WTC11 (cell line): Measurements from ENCODE around the gene HNRNPLL.

Experiments
- CBFB ChIP-seq: sonication (generic); formaldehyde crosslinking; IDR thresholded peaks from 2 replicates; pipeline ENCODE4 v1.8.1; 2022; ENCODE audit warnings: mild to moderate bottlenecking, low read depth, missing genetic modification reagents
- JAZF1 ChIP-seq: fragments of 250-450 bp; sonication (Bioruptor Pico); IDR thresholded peaks from 2 replicates; pipeline ENCODE4 v1.9.0; 2021; ENCODE audit warnings: moderate library complexity, mild to moderate bottlenecking, inconsistent platforms
- MXD4 ChIP-seq: fragments of 250-450 bp; sonication (Bioruptor Pico); IDR thresholded peaks from 2 replicates; pipeline ENCODE4 v1.8.0; 2021; ENCODE audit warnings: mild to moderate bottlenecking, moderate library complexity, borderline replicate concordance
- ZNF263 ChIP-seq: sonication (generic); formaldehyde crosslinking; IDR thresholded peaks from 2 replicates; pipeline ENCODE4 v1.8.1; 2022; ENCODE audit warnings: low read depth, mild to moderate bottlenecking, moderate library complexity, missing genetic modification reagents
- TF ChIP-seq, protein P1 (sequence below): fragments of 200-600 bp; IDR thresholded peaks from 2 replicates; pipeline ENCODE4 v1.8.0; 2022; ENCODE audit warnings: antibody characterized with exemption
- TF ChIP-seq, protein P2 (sequence below): sonication (generic); formaldehyde crosslinking; IDR thresholded peaks from 2 replicates; pipeline ENCODE4 v1.8.1; 2023; ENCODE audit warnings: mild to moderate bottlenecking, missing genetic modification reagents, moderate library complexity
- TF ChIP-seq, protein P3 (sequence below): sonication (generic); formaldehyde crosslinking; IDR thresholded peaks from 2 replicates; pipeline ENCODE4 v1.8.0; 2022; ENCODE audit warnings: mild to moderate bottlenecking, missing genetic modification reagents
- TF ChIP-seq, protein P4 (sequence below): sonication (generic); formaldehyde crosslinking; IDR thresholded peaks from 2 replicates; pipeline ENCODE4 v1.8.1; 2023; ENCODE audit warnings: mild to moderate bottlenecking, moderate library complexity, missing genetic modification reagents
- TF ChIP-seq, protein P5 (sequence below): sonication (generic); formaldehyde crosslinking; IDR thresholded peaks from 2 replicates; pipeline ENCODE4 v1.8.0; 2022; ENCODE audit warnings: mild to moderate bottlenecking, missing genetic modification reagents

DNA sequence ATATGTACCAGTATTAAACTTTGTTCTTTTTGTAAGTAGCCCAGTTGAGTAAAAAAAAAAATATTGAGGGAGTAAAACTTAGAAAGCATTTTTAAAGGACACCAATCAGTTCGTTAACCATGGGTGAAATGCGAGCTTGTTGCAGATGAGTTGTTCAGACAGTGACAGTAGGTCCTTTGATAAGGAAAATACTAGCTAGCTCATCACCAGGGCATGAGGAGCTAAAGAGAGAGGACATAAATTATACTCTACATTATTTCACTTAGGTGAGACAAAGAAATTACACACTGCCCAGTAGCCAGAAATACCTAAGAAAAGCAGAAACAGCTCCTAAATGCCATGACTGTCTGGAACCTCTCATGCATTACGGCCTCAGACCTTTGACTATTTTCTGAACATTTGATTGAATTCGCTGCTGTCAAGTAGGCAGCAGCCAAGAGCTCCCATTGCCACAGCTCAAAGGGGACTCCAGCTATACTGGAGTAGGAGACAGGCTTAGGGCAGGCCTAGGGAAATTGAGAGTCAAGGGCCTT lies 2.6 kb upstream of the HNRNPLL start:
- TF ChIP-seq, protein P1, sequence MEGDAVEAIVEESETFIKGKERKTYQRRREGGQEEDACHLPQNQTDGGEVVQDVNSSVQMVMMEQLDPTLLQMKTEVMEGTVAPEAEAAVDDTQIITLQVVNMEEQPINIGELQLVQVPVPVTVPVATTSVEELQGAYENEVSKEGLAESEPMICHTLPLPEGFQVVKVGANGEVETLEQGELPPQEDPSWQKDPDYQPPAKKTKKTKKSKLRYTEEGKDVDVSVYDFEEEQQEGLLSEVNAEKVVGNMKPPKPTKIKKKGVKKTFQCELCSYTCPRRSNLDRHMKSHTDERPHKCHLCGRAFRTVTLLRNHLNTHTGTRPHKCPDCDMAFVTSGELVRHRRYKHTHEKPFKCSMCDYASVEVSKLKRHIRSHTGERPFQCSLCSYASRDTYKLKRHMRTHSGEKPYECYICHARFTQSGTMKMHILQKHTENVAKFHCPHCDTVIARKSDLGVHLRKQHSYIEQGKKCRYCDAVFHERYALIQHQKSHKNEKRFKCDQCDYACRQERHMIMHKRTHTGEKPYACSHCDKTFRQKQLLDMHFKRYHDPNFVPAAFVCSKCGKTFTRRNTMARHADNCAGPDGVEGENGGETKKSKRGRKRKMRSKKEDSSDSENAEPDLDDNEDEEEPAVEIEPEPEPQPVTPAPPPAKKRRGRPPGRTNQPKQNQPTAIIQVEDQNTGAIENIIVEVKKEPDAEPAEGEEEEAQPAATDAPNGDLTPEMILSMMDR = no peak
- TF ChIP-seq CBFB = no peak
- TF ChIP-seq, protein P2, sequence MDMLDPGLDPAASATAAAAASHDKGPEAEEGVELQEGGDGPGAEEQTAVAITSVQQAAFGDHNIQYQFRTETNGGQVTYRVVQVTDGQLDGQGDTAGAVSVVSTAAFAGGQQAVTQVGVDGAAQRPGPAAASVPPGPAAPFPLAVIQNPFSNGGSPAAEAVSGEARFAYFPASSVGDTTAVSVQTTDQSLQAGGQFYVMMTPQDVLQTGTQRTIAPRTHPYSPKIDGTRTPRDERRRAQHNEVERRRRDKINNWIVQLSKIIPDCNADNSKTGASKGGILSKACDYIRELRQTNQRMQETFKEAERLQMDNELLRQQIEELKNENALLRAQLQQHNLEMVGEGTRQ (CRISPR knock-in tag) = no peak
- TF ChIP-seq, protein P3, sequence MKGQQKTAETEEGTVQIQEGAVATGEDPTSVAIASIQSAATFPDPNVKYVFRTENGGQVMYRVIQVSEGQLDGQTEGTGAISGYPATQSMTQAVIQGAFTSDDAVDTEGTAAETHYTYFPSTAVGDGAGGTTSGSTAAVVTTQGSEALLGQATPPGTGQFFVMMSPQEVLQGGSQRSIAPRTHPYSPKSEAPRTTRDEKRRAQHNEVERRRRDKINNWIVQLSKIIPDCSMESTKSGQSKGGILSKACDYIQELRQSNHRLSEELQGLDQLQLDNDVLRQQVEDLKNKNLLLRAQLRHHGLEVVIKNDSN (CRISPR knock-in tag) = no peak
- TF ChIP-seq, protein P4, sequence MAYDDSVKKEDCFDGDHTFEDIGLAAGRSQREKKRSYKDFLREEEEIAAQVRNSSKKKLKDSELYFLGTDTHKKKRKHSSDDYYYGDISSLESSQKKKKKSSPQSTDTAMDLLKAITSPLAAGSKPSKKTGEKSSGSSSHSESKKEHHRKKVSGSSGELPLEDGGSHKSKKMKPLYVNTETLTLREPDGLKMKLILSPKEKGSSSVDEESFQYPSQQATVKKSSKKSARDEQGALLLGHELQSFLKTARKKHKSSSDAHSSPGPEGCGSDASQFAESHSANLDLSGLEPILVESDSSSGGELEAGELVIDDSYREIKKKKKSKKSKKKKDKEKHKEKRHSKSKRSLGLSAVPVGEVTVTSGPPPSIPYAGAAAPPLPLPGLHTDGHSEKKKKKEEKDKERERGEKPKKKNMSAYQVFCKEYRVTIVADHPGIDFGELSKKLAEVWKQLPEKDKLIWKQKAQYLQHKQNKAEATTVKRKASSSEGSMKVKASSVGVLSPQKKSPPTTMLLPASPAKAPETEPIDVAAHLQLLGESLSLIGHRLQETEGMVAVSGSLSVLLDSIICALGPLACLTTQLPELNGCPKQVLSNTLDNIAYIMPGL = no peak
- TF ChIP-seq ZNF263 (CRISPR knock-in tag) = no peak
- no peak for TF ChIP-seq MXD4
- TF ChIP-seq, protein P5, sequence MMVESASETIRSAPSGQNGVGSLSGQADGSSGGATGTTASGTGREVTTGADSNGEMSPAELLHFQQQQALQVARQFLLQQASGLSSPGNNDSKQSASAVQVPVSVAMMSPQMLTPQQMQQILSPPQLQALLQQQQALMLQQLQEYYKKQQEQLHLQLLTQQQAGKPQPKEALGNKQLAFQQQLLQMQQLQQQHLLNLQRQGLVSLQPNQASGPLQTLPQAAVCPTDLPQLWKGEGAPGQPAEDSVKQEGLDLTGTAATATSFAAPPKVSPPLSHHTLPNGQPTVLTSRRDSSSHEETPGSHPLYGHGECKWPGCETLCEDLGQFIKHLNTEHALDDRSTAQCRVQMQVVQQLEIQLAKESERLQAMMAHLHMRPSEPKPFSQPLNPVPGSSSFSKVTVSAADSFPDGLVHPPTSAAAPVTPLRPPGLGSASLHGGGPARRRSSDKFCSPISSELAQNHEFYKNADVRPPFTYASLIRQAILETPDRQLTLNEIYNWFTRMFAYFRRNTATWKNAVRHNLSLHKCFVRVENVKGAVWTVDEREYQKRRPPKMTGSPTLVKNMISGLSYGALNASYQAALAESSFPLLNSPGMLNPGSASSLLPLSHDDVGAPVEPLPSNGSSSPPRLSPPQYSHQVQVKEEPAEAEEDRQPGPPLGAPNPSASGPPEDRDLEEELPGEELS (CRISPR knock-in tag) = no peak
- TF ChIP-seq JAZF1 = no peak
